NT2/D1 (cell line): Measurements from ENCODE around the gene FGF1.
A peak's percentile ranks its signal among the peaks of the same experiment; 100 is the strongest.

Experiments used
- DNase-seq: peaks from one replicate; pipeline ENCODE4 v3.0.0-alpha.2; 2011; ENCODE audit warnings: low read depth, low spot score
- H3K27me3 ChIP-seq: 2 replicates; pipeline ENCODE4 v1.6.0; 2011; ENCODE audit warnings: mild to moderate bottlenecking; ENCODE audit not compliant: insufficient read length, insufficient read depth
- H3K36me3 ChIP-seq: 2 replicates; pipeline ENCODE4 v1.6.1; 2011; ENCODE audit warnings: mild to moderate bottlenecking, low read length, mixed read lengths; ENCODE audit not compliant: insufficient read depth, insufficient read length
- H3K4me1 ChIP-seq: 2 replicates; pipeline ENCODE4 v1.5.1; 2011; ENCODE audit not compliant: insufficient read depth, insufficient read length
- H3K4me3 ChIP-seq: 2 replicates; pipeline ENCODE4 v1.5.1; 2011; ENCODE audit warnings: low read depth; ENCODE audit not compliant: insufficient read length
- H3K9ac ChIP-seq: 2 replicates; pipeline ENCODE4 v1.6.0; 2011; ENCODE audit warnings: low read depth; ENCODE audit not compliant: insufficient read length
- H3K9me3 ChIP-seq: 2 replicates; pipeline ENCODE4 v1.5.1; 2011; ENCODE audit warnings: mild to moderate bottlenecking, low read length; ENCODE audit not compliant: insufficient read depth
- SUZ12 ChIP-seq: IDR thresholded peaks from 2 replicates; pipeline ENCODE4 v1.6.1; 2011; ENCODE audit not compliant: insufficient read length, insufficient read depth; ENCODE audit errors: extremely low read depth
- YY1 ChIP-seq: IDR thresholded peaks from 2 replicates; pipeline ENCODE4 v1.6.1; 2011; ENCODE audit not compliant: insufficient read length, insufficient read depth
- ZNF274 ChIP-seq: IDR thresholded peaks from 2 replicates; pipeline ENCODE4 v1.6.1; 2011; ENCODE audit warnings: mild to moderate bottlenecking, low read depth, low read length

FGF1 gene

GRCh38 chr5:142659405-142659804, 26.5 kb downstream of the FGF1 start:
- Histone ChIP-seq H3K4me3 (no peak overlapping the region), H3K36me3 (no peaks in the 10 kb centered on the region), H3K27me3 (peaks cover 6% of the 10 kb centered on the region), H3K9ac (no peak overlapping the region), H3K4me1 (peaks cover 4% of the 10 kb centered on the region), H3K9me3 (no peaks in the 10 kb centered on the region)
- no peak for TF ChIP-seq YY1
- no peak for TF ChIP-seq SUZ12
- no peak for TF ChIP-seq ZNF274
- no peak for DNase-seq

- Histone ChIP-seq H3K36me3 (no peaks in the 10 kb centered on the region), H3K4me3 (no peak overlapping the region), H3K9me3 (no peaks in the 10 kb centered on the region), H3K4me1 (peaks cover 4% of the 10 kb centered on the region), H3K27me3 (peaks cover 6% of the 10 kb centered on the region), H3K9ac (no peak overlapping the region)
- DNase-seq, result no peak
- TF ChIP-seq ZNF274 (no peak), SUZ12 (no peak), YY1 (no peak)
Observed at GRCh38 chr5:142658278-142658677, 27.6 kb downstream of the FGF1 start.

DNA sequence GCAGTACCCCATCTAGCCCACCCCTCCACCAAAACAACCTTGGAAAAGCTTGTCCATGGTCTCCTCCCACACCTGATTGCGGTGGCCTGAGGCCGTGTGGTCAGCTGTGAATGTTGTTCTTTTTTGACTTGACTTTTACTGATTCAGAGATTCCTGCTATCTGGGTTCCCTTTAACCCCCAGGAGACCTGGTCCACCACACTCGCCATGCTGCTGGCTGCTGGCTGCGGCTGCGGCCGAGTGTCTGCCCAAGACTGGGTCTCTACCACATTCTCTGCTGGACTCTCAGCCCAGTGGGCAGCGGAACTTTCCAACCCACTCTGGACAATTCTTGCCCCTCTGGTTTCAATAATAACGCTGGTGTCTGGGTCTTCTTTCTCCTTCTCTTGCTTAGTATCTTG, 28.4 kb downstream of the FGF1 start:
- no peaks in the 10 kb centered on the region for H3K36me3 ChIP-seq
- H3K9ac ChIP-seq, result no peak overlapping the region
- no peak overlapping the region for H3K4me3 ChIP-seq
- no peaks in the 10 kb centered on the region for H3K9me3 ChIP-seq
- H3K4me1 ChIP-seq, result peaks cover 4% of the 10 kb centered on the region
- TF ChIP-seq SUZ12, result no peak
- no peak for TF ChIP-seq ZNF274
- no peak for TF ChIP-seq YY1
- DNase-seq, result no peak
- peaks cover 6% of the 10 kb centered on the region for H3K27me3 ChIP-seq

GRCh38 chr5:142655339-142656267, 30.3 kb downstream of the FGF1 start:
- Histone ChIP-seq H3K36me3 (no peaks in the 10 kb centered on the region), H3K9me3 (no peaks in the 10 kb centered on the region), H3K27me3 (peaks cover 6% of the 10 kb centered on the region), H3K4me1 (peaks cover 4% of the 10 kb centered on the region), H3K9ac (peak overlapping the region; percentile 10), H3K4me3 (no peak overlapping the region)
- no peak for TF ChIP-seq SUZ12
- no peak for TF ChIP-seq ZNF274
- no peak for TF ChIP-seq YY1
- DNase-seq, result peak; percentile 54

DNA sequence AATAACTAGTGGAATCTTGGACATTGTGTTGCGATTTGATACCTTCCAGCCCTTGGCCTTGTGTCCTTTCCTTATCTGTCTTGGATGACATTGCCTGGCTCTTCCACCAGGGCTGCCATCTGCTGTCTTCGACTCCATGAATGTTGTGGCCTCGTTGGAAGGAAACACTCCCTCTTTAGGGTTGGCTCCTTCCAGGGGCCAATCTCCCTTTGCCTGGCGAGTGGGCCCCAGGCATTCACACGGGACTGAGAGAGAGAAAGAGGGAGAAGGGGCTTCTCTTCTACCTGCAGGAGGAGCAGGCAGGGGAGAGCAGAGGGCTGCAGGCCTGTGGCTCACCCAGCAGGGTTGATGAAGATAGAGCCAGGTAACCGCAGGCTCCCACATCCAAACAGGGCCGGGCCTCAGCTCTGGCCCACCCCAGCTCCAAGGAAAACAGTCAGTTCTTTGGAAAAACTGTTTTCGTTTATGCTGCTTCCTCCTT, 31.3 kb downstream of the FGF1 start:
- Histone ChIP-seq H3K4me1 (peaks cover 4% of the 10 kb centered on the region), H3K9me3 (no peaks in the 10 kb centered on the region), H3K9ac (no peak overlapping the region), H3K36me3 (no peaks in the 10 kb centered on the region), H3K27me3 (peaks cover 6% of the 10 kb centered on the region), H3K4me3 (no peak overlapping the region)
- TF ChIP-seq SUZ12, result no peak
- no peak for TF ChIP-seq YY1
- no peak for TF ChIP-seq ZNF274
- no peak for DNase-seq

- Histone ChIP-seq H3K4me1 (peaks cover 4% of the 10 kb centered on the region), H3K27me3 (peaks cover 6% of the 10 kb centered on the region), H3K4me3 (no peak overlapping the region), H3K9ac (no peak overlapping the region), H3K9me3 (no peaks in the 10 kb centered on the region), H3K36me3 (no peaks in the 10 kb centered on the region)
- TF ChIP-seq ZNF274, result no peak
- TF ChIP-seq SUZ12, result no peak
- TF ChIP-seq YY1, result no peak
- no peak for DNase-seq
Observed at GRCh38 chr5:142653321-142653720, 32.6 kb downstream of the FGF1 start.

DNA sequence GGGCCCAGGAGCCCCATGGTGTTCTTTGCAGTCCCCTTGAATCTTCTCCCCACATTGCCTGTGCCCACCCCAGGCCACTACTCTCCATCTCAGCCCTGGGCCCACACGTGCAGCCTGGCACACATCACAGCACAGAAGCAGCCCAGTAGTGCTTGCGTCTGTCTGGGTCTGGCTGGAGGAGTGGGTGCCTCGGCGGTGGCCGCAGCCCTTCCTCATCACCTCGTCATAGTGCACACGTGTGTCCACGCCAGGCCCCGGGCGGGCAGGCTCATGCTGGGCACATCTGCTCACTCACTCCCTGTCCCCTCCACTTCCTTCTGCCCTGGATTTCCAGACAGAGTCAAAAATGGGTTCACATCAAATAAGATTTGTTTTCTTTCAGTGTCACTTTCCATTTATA, 33.3 kb downstream of the FGF1 start:
- DNase-seq, result no peak
- H3K36me3 ChIP-seq, result no peaks in the 10 kb centered on the region
- H3K27me3 ChIP-seq, result peaks cover 6% of the 10 kb centered on the region
- peaks cover 4% of the 10 kb centered on the region for H3K4me1 ChIP-seq
- no peak for TF ChIP-seq ZNF274
- TF ChIP-seq YY1, result no peak
- TF ChIP-seq SUZ12, result no peak
- H3K9ac ChIP-seq, result no peak overlapping the region
- H3K4me3 ChIP-seq, result no peak overlapping the region
- H3K9me3 ChIP-seq, result no peaks in the 10 kb centered on the region
